ENCODE data around the gene DEPDC7.
A peak's percentile ranks its signal among the peaks of the same experiment; 100 is the strongest.

Gene DEPDC7

DNA sequence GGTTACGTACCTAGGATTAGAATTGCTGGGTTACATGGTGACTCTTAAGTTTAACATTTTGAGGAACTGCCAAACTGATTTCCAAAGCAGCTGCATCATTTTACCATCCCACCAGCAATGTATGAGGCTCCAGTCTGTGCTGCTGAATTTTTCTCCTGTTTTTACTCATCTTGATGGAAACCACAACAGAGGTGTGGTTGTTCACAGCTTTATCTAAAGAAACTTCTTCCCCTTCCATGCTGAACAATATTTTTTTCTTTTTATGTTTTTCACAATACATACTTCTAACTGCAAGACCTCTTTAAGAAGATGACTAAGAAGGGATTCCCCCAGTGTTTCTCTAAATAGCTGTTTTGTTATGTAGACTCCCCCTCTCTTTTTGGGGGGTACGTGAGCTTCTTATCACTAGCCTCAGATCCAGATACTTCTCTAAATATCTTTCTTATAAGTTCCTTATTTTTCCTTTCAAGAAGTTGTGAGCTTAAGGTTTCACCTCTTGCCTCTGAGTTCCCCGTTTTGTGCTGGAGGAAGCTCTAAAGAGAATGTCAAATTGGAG is 47.7 kb downstream of the DEPDC7 start:
- DNase-seq = peak; percentile 52 to 79 (median 74)

DNA sequence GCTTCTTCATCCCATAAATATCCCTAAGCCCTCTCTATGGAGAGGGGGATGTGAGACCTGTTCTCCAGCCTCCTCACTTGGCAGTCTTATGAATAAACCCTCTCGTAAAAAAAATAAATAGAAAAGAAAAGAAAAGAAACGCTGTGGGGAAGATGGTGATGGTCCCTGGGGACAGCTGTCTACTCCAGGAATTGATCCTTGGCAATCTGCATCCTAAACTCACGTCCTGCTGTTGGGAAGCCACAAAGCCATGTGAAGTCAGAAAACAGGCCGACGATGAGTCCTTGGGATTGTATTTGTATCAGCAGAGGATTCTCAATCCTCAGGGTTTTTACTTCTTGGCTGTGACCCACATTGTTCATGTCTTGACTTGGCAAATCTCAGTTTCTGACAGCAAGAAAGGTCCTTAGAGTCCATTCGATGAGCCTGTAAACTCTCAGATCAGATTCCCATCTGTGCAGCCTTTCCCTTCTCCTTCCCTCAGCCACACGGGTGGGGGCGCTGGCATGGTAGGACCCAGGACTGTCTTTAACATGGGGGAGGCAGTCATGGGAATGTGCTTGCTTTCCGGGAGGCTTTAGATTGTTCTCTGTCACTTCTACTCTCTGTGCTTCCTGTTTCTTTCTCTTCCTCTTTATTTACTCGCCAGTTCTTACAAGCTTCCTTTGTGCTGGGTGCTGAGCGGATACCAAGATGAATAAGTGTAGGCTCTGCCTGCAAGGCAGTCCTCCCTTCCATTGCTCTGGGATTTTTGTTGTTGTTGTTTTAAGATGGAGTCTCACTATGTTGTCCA is 48.6 kb downstream of the DEPDC7 start:
- peak; percentile 55 to 72 (median 65) for DNase-seq

DNA sequence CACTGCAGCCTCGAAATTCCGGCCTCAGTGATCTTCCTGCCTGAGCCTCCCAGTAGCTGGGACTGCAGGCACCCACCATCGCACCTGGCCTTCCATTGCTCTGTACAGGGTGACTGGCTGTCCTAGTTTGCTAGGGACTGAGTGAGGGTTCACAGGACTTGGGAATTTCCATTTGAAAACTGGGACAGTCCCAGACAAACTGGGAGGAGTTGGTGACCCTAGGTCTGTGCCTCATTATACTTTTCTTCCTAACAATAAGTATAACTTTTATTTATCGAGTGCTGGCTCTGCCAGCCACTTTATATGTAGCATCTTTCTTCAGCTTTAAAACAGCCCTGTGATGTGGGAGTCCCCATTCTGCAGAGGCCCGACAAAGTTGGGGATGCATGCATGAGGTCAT is 49.2 kb downstream of the DEPDC7 start:
- peak; percentile 42 to 53 (median 42) for DNase-seq

DNA sequence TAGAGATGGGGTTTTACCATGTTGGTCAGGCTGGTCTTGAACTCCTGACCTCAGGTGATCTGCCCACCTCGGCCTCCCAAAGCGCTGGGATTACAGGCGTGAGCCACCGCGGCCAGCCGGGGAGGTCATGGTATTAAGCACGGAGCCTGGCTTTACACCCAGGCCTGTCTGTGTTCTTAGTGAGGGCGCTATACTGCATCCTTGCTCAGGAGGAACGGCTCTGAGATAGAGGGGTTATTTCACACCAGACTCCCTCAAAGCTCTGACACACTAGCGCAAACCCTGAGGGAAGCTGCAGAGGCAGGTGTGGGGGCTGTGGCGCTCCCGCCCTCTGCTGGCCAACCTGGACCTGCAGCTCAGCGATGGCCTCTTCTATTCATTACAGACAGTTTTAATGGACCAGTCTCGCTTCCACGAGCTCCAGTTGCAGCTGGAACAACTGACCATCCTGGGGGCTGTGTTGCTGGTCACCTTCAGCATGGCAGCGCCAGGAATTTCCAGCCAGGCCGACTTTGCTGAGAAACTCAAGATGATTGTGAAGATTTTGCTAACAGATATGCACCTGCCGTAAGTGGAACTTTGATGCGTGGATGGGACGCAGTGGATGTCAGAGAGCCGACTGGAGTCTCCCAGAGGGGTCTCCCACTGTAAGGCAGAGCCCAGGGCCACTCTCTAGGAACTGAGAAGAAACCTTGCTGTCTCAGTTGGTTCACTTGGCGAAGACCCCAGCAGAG is 49.9 kb downstream of the DEPDC7 start:
- peak; percentile 71 to 78 (median 72) for DNase-seq

DNA sequence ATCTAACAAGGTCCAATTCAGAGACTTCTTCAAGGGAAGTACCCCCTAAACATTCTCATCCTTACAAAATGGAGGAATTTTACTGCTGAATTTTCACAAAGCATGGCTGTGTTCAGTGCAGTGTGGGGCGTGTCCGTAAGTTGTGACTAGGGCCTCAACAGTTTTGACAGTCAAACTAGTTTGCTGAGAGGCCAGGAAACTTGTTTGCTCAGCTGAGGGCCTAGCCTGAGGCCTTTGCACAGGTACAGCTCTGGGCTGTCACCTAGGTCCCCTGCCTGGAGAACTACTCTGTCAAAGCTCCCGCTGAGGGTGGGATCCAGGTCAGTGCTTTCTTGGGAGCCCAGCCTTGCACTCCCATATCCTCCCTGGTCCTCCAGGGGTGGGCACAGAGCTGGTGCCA is 51.6 kb downstream of the DEPDC7 start:
- DNase-seq = no peak

DNA sequence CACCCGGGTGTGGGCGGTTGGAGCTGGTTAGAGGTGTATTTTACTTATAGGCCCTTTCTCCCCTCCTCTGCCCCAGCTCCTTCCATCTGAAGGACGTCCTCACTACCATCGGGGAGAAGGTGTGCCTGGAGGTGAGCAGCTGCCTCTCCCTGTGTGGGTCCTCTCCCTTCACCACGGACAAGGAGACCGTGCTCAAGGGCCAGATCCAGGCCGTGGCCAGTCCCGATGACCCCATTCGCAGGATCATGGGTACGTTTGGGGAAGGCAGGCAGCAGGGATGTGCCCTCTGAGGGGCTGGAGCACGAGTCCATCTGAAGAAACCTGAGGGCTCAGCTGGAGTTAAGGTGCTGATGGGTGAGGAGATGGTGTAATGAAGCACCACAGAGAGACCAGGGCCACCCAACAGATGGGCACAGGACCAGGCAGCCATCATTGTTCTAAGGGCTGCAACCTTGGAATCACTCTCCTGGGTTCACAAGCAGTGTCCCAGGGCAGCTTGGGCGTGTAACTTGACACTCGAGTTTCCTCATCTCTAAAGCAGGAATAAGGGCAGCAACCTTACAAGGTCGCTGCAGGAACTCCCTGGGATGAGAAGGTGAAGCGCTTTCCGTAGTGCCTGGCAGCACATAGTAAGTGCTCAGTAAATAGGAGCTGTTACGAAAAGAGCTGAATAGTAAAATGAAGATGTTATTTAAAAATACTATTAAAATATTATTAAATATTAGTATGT is 53.1 kb downstream of the DEPDC7 start:
- no peak for DNase-seq

DNA sequence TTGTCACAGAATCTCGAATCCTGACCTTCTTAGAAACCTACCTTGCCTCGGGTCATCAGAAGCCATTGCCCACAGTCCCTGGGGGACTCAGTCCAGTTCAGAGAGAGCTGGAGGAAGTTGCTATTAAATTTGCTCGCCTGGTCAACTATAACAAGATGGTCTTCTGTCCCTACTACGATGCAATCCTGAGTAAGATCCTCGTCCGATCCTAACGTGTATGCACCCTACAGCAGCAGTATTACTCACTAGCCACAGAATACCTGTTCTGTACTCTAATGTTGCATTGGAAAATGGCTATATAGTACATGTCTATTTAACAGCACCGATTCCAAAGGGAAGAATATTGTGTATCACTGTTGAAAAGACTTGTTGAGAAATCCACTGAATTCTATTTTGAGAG is 56.8 kb downstream of the DEPDC7 start:
- DNase-seq = no peak
